Measurements from ENCODE around the gene RNF212. TPM values are rescaled to one million over a fixed set of nuclear protein-coding genes. Genes with fewer than 3 reads are reported as not detected.

The RNF212 gene
- total RNA-seq, 6 donors from 2014 or later, result 2.7 to 14.7 (median 5.3) TPM

- TF ChIP-seq CTCF (IDR thresholded peaks at IDR 0.05) (no peak), POLR2AphosphoS5 (IDR thresholded peaks at IDR 0.05) (no peak), EP300 (IDR thresholded peaks at IDR 0.05) (no peak)
- H3K27me3 ChIP-seq, result no peaks in the 10 kb centered on the region
- WGBS, 2 donors, result 74 to 78% methylated on average over 7 of the region's 7 CpGs
- H3K4me1 ChIP-seq, result no peaks in the 10 kb centered on the region
- no peaks in the 10 kb centered on the region for H3K36me3 ChIP-seq
- ATAC-seq (ENCODE audit: low FRiP score in 2 of 2) (no peak), DNase-seq (no peak)
- H3K27ac ChIP-seq, result no peak overlapping the region
- H3K4me3 ChIP-seq, result no peak overlapping the region
- peaks cover 0 to 2% (median 0%) of the 10 kb centered on the region in 4 donors for H3K9me3 ChIP-seq
Measured at GRCh38 chr4:1075225-1075624, 38.1 kb downstream of the RNF212 start.

DNA sequence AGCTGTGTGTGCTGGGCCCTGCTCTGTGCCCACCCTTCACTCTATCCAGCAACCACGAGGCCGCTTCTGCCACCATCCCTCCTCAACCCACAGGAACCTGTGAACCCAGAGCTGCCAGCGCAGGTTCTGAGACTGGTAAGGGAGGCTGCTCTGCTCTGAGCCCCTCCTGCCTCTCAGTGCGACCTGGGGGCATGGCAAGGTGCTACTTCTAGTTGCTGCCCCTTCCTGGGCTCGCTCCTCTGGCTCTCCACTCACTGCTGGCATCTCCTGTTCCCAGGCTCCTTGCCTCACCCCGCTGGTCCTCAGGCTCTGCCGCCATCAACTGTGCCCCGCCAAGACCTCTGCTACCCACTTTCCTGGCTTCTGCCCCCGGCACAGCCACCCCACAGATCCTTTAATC lies 39.3 kb downstream of the RNF212 start:
- 78 to 88% methylated on average over 9 of the region's 9 CpGs for WGBS, 2 donors
- Histone ChIP-seq H3K36me3 (no peaks in the 10 kb centered on the region), H3K27me3 (no peaks in the 10 kb centered on the region), H3K4me3 (no peak overlapping the region), H3K4me1 (no peaks in the 10 kb centered on the region), H3K9me3 (peaks cover 0 to 2% (median 0%) of the 10 kb centered on the region in 4 donors), H3K27ac (no peak overlapping the region)
- ATAC-seq (ENCODE audit: low FRiP score in 2 of 2) (peak; percentile 29 to 40), DNase-seq (peak in 1 of 2 donors; percentile 33)
- TF ChIP-seq EP300 (IDR thresholded peaks at IDR 0.05) (no peak), CTCF (IDR thresholded peaks at IDR 0.05) (no peak), POLR2A (IDR thresholded peaks at IDR 0.05) (no peak), POLR2AphosphoS5 (IDR thresholded peaks at IDR 0.05) (no peak)

DNA sequence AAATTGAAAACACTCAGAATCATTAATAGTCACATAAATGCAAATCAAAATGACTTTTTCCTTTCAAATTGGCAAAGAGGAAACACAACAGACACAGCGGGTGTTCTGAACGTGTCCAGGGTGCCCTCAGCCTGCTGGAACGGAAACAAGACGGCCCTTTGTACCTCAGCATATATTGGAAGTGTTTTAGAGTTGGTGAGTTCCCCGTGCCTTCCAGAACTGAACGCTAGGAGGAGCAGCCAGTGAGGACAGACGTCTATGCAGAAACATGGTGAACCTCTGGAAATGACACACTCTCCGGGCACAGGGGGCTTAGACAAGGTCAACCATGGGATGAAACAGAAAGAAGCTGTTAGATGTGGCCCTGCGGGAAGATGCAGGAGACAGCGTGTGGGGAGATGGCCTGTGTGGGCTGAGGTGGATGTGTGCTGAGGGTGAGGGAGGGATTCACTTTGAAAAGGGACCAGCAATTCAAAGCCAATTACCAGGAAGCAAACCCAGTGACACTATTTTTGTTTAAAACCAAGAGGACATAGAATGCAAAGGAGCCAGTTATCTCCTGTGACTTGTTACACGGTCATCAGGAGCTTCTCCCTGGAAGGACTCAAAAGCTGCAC lies 40.4 kb downstream of the RNF212 start:
- DNase-seq, result peak in 1 of 2 donors; percentile 55
- TF ChIP-seq EP300 (IDR thresholded peaks at IDR 0.05), result no peak
- TF ChIP-seq CTCF (IDR thresholded peaks at IDR 0.05), result peak; percentile 45 to 66 (median 50)
- Histone ChIP-seq H3K9me3 (peaks cover 0 to 2% (median 0%) of the 10 kb centered on the region in 4 donors), H3K36me3 (no peaks in the 10 kb centered on the region), H3K27ac (no peak overlapping the region), H3K4me3 (no peak overlapping the region), H3K27me3 (no peaks in the 10 kb centered on the region), H3K4me1 (no peaks in the 10 kb centered on the region)
- ATAC-seq (ENCODE audit: low FRiP score in 2 of 2), result peak; percentile 60 to 79
- 22 to 29% methylated on average over 11 of the region's 11 CpGs for WGBS, 2 donors

GRCh38 chr4:1069394-1069793 lies 44.0 kb downstream of the RNF212 start:
- no peak overlapping the region for H3K4me3 ChIP-seq
- ATAC-seq (ENCODE audit: low FRiP score in 2 of 2) (peak in 1 of 2 donors; percentile 40), DNase-seq (no peak)
- WGBS, 2 donors, result 81 to 86% methylated on average over 7 of the region's 7 CpGs
- H3K27ac ChIP-seq, result no peak overlapping the region
- no peaks in the 10 kb centered on the region for H3K27me3 ChIP-seq
- no peaks in the 10 kb centered on the region for H3K36me3 ChIP-seq
- H3K9me3 ChIP-seq, result peaks cover 0 to 2% (median 0%) of the 10 kb centered on the region in 4 donors
- no peak for TF ChIP-seq POLR2AphosphoS5 (IDR thresholded peaks at IDR 0.05)
- no peak for TF ChIP-seq CTCF (IDR thresholded peaks at IDR 0.05)
- TF ChIP-seq EP300 (IDR thresholded peaks at IDR 0.05), result no peak
- no peak for TF ChIP-seq POLR2A (IDR thresholded peaks at IDR 0.05)
- H3K4me1 ChIP-seq, result no peaks in the 10 kb centered on the region

DNA sequence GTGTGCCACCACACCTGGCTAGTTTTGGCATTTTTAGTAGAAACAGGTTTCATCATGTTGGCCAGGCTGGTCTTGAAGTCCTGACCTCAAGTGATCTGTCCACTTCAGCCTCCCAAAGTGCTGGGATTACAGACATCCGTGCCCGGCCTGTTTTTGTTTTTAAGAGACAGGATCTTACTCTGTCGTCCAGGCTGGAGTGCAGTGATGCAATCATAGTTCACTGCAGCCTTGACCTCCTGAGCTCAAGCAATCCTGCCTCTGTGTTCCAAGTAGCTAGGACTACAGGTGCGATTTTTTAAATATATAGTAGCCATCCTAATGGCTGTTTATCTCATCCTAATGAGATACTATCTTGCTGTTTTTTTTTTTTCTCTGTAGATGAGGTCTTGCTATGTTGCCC lies 47.6 kb downstream of the RNF212 start:
- H3K4me1 ChIP-seq, result no peaks in the 10 kb centered on the region
- H3K9me3 ChIP-seq, result no peaks in the 10 kb centered on the region
- ATAC-seq (ENCODE audit: low FRiP score in 2 of 2) (no peak), DNase-seq (no peak)
- no peak overlapping the region for H3K4me3 ChIP-seq
- H3K36me3 ChIP-seq, result no peaks in the 10 kb centered on the region
- 10 to 42% methylated on average over 4 of the region's 4 CpGs for WGBS, 2 donors
- TF ChIP-seq CTCF (IDR thresholded peaks at IDR 0.05), result no peak
- TF ChIP-seq EP300 (IDR thresholded peaks at IDR 0.05), result no peak
- no peak for TF ChIP-seq POLR2A (IDR thresholded peaks at IDR 0.05)
- no peak for TF ChIP-seq POLR2AphosphoS5 (IDR thresholded peaks at IDR 0.05)
- no peak overlapping the region for H3K27ac ChIP-seq
- H3K27me3 ChIP-seq, result no peaks in the 10 kb centered on the region

Data from upper lobe of left lung (tissue), 6 donors.